Measurements from ENCODE around the gene PPP2R2C.

PPP2R2C gene

GRCh38 chr4:6492861-6493657, 20.6 kb upstream of the PPP2R2C start:
- no peak overlapping the region for H3K4me3 ChIP-seq (ENCODE audit: low read depth, low read length)
- TF ChIP-seq CTCF (IDR thresholded peaks at IDR 0.05; ENCODE audit: low read depth, low read length) (no peak), MAX (IDR thresholded peaks at IDR 0.05; ENCODE audit: low read depth, low read length) (no peak), MYC (IDR thresholded peaks at IDR 0.05; ENCODE audit: low read depth, low read length) (no peak), POLR2A (IDR thresholded peaks at IDR 0.05; ENCODE audit: extremely low read depth, insufficient read length) (no peak)
- no peak for DNase-seq (ENCODE audit: low read depth)

- TF ChIP-seq MAX (IDR thresholded peaks at IDR 0.05; ENCODE audit: low read depth, low read length) (no peak), MYC (IDR thresholded peaks at IDR 0.05; ENCODE audit: low read depth, low read length) (no peak), CTCF (IDR thresholded peaks at IDR 0.05; ENCODE audit: low read depth, low read length) (no peak), POLR2A (IDR thresholded peaks at IDR 0.05; ENCODE audit: extremely low read depth, insufficient read length) (no peak)
- DNase-seq (ENCODE audit: low read depth), result no peak
- H3K4me3 ChIP-seq (ENCODE audit: low read depth, low read length), result no peak overlapping the region
Measured at GRCh38 chr4:6492027-6492590, 19.7 kb upstream of the PPP2R2C start.

- no peak for TF ChIP-seq MAX (IDR thresholded peaks at IDR 0.05; ENCODE audit: low read depth, low read length)
- TF ChIP-seq CTCF (IDR thresholded peaks at IDR 0.05; ENCODE audit: low read depth, low read length), result no peak
- no peak for TF ChIP-seq POLR2A (IDR thresholded peaks at IDR 0.05; ENCODE audit: extremely low read depth, insufficient read length)
- no peak for TF ChIP-seq MYC (IDR thresholded peaks at IDR 0.05; ENCODE audit: low read depth, low read length)
- H3K4me3 ChIP-seq (ENCODE audit: low read depth, low read length), result no peak overlapping the region
- no peak for DNase-seq (ENCODE audit: low read depth)
Measured at GRCh38 chr4:6491235-6491634, 18.8 kb upstream of the PPP2R2C start.

- no peak for TF ChIP-seq MYC (IDR thresholded peaks at IDR 0.05; ENCODE audit: low read depth, low read length)
- TF ChIP-seq MAX (IDR thresholded peaks at IDR 0.05; ENCODE audit: low read depth, low read length), result no peak
- TF ChIP-seq POLR2A (IDR thresholded peaks at IDR 0.05; ENCODE audit: extremely low read depth, insufficient read length), result no peak
- TF ChIP-seq CTCF (IDR thresholded peaks at IDR 0.05; ENCODE audit: low read depth, low read length), result no peak
- H3K4me3 ChIP-seq (ENCODE audit: low read depth, low read length), result no peak overlapping the region
- no peak for DNase-seq (ENCODE audit: low read depth)
Measured at GRCh38 chr4:6489927-6490326, 17.5 kb upstream of the PPP2R2C start.

- DNase-seq (ENCODE audit: low read depth), result no peak
- no peak overlapping the region for H3K4me3 ChIP-seq (ENCODE audit: low read depth, low read length)
- TF ChIP-seq MYC (IDR thresholded peaks at IDR 0.05; ENCODE audit: low read depth, low read length) (no peak), MAX (IDR thresholded peaks at IDR 0.05; ENCODE audit: low read depth, low read length) (no peak), CTCF (IDR thresholded peaks at IDR 0.05; ENCODE audit: low read depth, low read length) (no peak), POLR2A (IDR thresholded peaks at IDR 0.05; ENCODE audit: extremely low read depth, insufficient read length) (no peak)
Measured at GRCh38 chr4:6487466-6487865, 15.1 kb upstream of the PPP2R2C start.

All from NB4 (cell line).